PC-9 (cell line): ENCODE data around the gene FTL.

Experiments used
- CTCF ChIP-seq: fragments of 200-600 bp; sonication (generic); conservative IDR thresholded peaks from 2 replicates; pipeline ENCODE4 v1.6.1; 2017; ENCODE audit warnings: mixed run types, antibody characterized with exemption, mild to moderate bottlenecking, moderate library complexity
- EZH2 ChIP-seq: fragments of 200-600 bp; sonication (generic); IDR thresholded peaks from 2 replicates; pipeline ENCODE4 v1.8.0; 2017; ENCODE audit warnings: antibody characterized with exemption, low read depth

DNA sequence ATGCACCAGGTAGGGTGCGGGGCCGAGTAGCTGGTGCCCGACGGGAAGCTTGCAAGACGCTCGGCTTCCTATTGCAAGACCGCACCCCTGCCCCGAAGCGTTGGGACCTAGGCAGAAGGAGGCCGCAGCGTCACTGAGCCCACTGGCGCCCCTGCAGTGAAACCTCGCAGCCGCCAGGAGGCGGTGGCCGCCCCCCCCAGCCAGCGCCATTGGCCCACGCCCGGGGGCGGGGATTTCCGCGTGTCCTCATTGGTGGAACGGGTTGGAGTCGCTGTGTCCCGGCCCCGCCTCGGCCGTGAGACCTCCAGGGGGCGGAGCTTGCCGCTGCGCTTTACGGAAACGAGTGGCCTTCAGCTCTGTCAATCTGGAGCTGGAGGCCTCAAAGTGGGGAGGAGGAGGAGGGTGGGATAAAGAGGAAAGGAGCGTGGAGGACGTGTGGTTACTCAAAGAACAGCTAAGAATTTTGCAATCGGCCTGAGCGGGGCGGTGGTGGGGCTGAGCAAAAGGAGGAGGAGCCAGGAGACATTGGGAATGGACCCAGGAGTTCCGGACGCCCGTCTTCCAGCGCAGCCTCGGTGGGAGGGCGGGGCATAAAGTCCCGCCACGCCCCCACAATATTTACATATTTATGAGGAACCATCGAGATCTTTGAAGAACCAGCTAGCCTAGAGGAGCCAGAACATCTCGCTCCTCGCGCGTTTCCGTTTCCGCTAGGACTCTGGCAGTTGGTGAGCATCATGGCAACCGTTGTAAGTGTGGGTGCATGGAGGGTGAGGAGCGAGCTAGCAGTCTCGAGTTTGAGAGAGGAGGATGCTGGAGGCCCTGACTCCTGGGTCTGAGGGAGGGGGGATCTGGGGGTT lies 28.3 kb downstream of the FTL start, which contains the start of the genes GYS1 and RUVBL2:
- peak; percentile 91 for TF ChIP-seq CTCF
- no peak for TF ChIP-seq EZH2
